GM19043 (cell line): Measurements from ENCODE around the gene F11R.
"Not testable (repeated sequence)": the region's sequence is repeated elsewhere in the genome, so short reads cannot be mapped to it uniquely, and the experiment has no call there.

Experiments
- ATAC-seq: cut with Tn5 transposase; IDR thresholded peaks from one replicate; pipeline ENCODE4 v1.9.1; 2021; ENCODE audit warnings: low read depth; ENCODE audit not compliant: unreplicated experiment

The F11R gene

DNA sequence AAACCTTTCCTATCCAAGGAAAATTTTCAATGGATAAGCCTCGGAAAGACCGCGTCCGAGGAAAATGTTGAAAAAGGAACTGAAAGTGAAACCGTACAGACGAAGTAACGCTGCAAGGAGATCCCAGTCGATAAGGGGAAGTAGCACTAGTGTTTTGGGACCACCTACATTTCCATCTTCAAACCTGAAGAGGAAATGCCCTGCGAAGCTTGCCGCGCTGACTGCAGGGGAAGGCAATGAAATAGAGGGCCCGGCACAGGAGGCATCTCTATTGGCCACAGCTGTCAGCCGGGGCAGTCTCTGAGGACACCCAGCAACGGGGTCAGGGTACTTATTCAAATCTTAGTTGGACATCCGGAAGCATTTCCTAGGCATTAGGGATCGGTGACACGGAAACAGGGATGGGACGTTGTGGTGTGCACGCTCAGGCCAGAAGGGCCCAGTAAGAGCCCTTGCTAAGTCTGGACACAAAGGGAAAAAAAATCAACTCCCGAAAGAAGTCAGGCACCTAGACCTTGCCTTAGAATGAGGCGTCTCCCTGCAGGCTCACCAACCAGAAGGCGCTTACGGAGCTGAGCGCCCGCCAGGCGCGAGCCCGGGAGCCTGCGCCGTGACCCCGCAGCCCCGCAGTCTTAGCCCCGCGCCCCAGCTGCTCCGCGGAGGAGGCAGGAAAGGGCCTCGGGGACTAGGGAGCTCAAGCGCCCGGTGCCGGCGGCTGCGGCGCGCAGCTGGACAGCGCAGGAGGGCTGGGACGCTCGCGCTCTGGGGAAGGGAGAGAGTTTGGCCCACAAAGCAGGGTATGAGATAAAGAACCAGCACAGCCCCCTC is 24.2 kb upstream of the F11R start:
- ATAC-seq, result peak; percentile 42

GRCh38 chr1:161044535-161044907 is 23.6 kb upstream of the F11R start:
- no peak for ATAC-seq

- no peak for ATAC-seq
These were observed 18.6 kb upstream of the F11R start for GRCh38 chr1:161039546-161039945.

DNA sequence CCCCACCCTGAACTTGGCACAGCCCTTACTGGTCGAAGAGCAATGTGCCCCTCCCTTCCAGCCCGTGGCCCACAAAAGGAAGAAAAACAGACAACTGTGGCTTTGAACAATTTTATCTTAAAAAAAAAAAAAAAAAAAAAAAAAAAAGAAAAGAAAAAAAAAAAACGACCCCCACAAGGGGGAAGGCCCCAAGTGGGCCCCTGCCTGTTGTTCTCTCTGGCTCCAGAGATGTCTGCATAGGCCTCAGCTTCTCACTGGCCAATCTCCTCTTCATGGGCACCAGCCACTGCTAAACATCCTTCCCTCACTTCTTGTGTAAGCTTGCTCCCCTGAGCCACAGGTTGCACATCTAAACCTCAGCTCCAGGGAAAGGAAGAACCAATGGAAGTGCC is 18.2 kb upstream of the F11R start:
- ATAC-seq, result no peak

DNA sequence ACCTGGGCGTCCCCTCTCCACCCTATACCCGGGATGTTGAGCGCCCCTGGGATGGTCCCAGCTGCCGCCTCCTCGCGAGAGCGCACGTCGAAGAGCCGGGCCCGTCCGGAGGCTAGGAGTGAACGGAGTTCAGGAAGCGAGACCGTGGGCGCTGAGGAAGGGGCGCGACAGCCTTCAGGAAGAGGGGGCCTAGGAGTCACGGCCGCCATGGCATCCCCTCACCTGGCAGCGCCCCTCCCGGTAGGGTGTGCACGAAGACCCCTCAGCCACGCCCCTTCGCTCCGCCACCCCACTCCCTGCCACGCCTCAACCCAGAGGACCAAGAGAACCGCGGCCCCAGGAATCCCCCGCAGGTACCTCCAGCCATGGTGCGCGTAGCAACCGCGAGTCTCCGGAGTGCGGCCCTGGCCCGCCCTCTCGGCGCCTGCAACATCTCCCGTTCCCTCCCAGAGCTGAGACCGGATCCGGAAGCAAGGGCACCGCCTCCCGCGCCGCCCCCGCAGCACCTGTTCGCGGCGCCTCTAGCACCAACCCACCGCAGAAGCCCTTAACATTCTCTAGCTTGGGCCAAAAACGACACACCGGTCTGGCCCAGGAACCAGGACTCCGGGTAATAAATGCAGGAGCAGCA is 17.7 kb upstream of the F11R start, which contains the start of gene TSTD1:
Gene TSTD1 (minus strand): TSS at position 442 of the 631 bp plus-strand sequence. CDS start 75 bp downstream, at position 367.
- ATAC-seq, result peak; percentile 81

GRCh38 chr1:161037661-161038522 is 16.9 kb upstream of the F11R start:
- ATAC-seq, result no peak

GRCh38 chr1:161033751-161034150 is 12.8 kb upstream of the F11R start:
- ATAC-seq, result no peak

DNA sequence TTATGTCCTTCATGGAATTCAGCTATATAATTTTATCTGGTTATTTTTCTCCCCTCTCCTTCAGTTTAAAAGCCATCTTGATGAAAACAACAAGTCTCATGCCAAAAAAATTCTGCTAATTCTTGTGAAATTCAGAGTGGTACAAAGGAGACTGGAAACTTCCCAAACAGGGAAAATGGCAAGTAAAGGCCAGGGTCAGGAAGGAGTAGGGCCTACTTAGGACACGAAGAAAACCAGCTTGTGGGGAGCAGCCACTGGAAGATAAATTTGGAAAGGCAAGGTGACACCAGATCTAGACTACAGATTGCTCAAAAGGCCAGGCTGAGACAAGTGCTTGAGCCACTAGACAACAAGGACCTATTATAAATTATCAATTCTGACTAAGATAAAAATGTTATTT is 11.5 kb upstream of the F11R start:
- ATAC-seq, result no peak

- ATAC-seq, result no peak
These were observed 10.9 kb upstream of the F11R start for GRCh38 chr1:161031874-161032273.

GRCh38 chr1:161029466-161029865 is 8.5 kb upstream of the F11R start:
- not testable (repeated sequence) for ATAC-seq

DNA sequence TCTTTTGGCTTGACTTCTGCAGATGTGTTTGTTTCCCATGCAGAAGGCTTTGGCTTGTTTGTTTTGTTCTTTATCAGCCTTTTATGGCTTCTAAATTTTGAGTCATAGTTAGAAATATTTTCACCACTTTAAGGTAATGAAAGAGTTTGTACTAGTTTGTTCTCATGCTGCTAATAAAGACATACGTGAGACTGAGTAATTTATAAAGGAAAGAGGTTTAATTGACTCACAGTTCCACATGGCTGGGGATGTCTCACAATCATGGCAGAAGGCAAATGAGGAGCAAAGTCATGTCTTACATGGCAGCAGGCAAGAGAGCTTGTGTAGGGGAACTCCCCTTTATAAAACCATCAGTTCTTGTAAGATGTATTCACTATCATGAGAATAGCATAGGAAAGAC is 6.0 kb upstream of the F11R start:
- not testable (repeated sequence) for ATAC-seq

GRCh38 chr1:161022432-161022831 is 1.5 kb upstream of the F11R start:
- ATAC-seq, result not testable (repeated sequence)

DNA sequence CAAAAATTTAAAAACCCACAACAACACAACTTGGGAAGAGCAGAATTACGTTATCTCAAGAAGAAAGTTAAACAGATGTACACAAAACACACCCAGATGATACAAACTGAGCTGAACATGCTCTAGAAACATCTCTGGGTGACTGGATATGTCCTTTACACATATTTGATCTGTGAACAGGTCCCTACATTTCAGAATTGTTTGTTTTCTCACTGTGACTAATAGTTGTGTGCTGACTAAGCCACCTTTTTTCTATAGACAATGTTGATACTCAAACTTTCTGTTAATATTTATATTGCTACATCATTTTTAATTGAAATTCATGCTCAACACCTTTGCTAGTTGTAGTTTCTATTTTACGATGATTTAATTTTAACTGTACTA is 1.0 kb upstream of the F11R start:
- no peak for ATAC-seq

GRCh38 chr1:161021165-161021969 is 415 bp upstream of the F11R start:
- ATAC-seq, result peak; percentile 79

DNA sequence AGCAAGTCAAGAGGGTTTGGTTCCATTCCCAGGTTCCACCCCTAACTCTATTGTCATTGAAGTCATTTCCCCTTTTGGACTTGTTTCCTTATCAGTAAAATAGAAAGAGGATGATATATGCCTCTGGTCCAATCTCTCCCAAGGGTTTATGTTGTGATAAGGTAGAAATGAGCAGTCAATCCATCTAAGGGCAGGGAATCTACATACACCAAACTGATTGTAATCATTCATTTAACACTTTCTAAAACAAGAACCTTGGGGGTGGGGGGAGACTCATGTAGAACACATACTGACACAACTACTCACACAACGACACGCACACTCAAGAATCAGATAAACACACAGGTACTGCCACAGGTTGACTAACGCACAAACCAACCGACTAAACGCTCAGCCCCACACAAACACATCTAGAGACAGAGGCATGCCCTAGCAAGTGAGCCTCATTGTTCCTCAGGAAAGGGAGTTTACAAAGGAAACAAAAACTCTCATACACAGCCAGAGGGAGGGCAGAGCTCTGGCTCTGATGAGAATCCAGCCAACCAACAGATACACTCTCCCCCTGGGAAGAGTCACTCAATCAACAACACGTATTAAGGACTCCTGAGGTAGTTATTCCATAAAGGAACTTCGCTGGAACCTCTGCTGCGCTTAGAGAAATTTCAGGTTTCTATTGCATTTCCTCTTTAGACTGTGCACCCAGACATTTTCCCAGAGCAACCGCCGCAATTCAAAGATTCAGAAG is 1.0 kb downstream of the F11R start:
- ATAC-seq, result no peak

GRCh38 chr1:161019111-161019660 is 1.8 kb downstream of the F11R start:
- not testable (repeated sequence) for ATAC-seq

GRCh38 chr1:161018631-161018930 is 2.4 kb downstream of the F11R start:
- no peak for ATAC-seq

DNA sequence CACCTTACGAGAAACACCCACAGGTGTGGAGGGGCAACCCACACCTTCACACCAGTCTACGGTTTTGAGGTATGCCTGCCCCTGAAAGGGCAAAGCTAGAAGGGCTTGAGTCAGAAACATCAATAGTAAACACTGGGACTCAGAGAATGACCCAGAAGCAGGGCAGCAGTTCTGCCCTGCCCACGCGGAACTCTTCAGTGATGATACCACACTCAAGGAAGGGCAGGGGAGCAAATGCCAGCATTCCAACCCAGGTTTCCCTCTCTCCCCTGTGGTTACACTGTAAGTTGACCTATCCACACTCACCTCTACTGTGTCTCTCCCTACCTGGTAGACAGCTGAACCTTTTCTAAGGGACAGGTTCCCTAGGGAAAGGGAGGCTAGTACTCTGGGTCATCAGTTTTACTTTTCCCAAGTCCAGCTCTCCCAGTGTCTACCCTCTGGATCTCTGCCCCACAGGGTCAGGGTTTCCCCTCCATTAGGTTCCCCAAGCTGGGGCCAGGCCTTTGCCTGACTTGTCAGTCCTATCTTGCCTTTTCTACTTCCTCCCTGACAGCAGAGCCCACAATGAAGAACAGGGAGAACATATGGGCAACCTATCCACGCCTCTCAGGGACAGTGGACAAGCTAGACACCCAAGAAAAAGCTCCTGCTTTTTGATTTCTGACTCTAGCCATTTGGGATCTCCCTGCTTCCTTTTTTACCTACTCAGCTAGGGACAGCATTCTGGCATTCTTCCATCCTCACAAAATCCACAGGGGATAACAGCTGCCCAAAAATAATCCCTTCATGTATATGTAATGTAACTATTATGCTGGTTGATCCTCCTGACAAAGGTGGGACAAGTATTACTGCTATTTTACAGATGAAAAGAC is 3.0 kb downstream of the F11R start:
- ATAC-seq, result no peak

DNA sequence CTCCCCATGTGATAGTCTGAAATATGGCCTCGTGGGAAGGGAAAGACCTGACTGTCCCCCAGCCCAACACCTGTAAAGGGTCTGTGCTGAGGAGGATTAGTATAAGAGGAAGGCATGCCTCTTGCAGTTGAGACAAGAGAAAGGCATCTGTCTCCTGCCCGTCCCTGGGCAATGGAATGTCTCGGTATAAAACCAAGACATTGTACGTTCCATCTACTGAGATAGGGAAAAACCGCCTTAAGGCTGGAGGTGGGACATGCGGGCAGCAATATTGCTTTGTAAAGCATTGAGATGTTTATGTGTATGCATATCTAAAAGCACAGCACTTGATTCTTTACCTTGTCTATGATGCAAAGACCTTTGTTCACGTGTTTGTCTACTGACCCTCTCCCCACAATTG is 3.8 kb downstream of the F11R start:
- ATAC-seq, result not testable (repeated sequence)
